Upper lobe of left lung (tissue), 6 donors: ENCODE measurements around the gene MYOCD. TPM values are rescaled to one million over a fixed set of nuclear protein-coding genes. Genes with fewer than 3 reads are reported as not detected.

Experiments used
- ATAC-seq, 2 donors: fragments of 200-7000 bp; cut with Tn5 transposase; one replicate each; pipeline ENCODE4 v1.9.1; 2022; ENCODE audit warnings: mild to moderate bottlenecking in 2 of 2, moderate library complexity in 2 of 2; ENCODE audit not compliant: low FRiP score in 2 of 2
- DNase-seq, 2 donors: peaks; one replicate each; pipeline ENCODE4 v3.0.0-alpha.2; 2019 to 2020
- H3K27ac ChIP-seq, 4 donors: fragments of 200-600 bp; sonication (generic); one replicate each; pipeline ENCODE4 v1.5.1; 2016 to 2019
- H3K27me3 ChIP-seq, 4 donors: fragments of 200-600 bp; sonication (generic); one replicate each; pipeline ENCODE4 v1.5.1; 2017 to 2019
- H3K36me3 ChIP-seq, 4 donors: fragments of 200-600 bp; sonication (generic); one replicate each; pipeline ENCODE4 v1.5.1; 2016 to 2019
- H3K4me1 ChIP-seq, 4 donors: fragments of 200-600 bp; sonication (generic); one replicate each; pipeline ENCODE4 v1.5.1; 2018 to 2019
- H3K4me3 ChIP-seq, 4 donors: fragments of 200-600 bp; sonication (generic); one replicate each; pipeline ENCODE4 v1.5.1; 2017 to 2019; ENCODE audit warnings: mild to moderate bottlenecking in 2 of 4, moderate library complexity in 1 of 4
- H3K9me3 ChIP-seq, 4 donors: fragments of 200-600 bp; sonication (generic); one replicate each; pipeline ENCODE4 v1.5.1; 2018 to 2019
- EP300 ChIP-seq, 4 donors: sonication (generic); formaldehyde crosslinking; IDR thresholded peaks; one replicate each; pipeline ENCODE4 v1.5.1; 2017; ENCODE audit warnings: antibody characterized with exemption in 4 of 4, control low read depth in 2 of 4
- POLR2A ChIP-seq, 4 donors: fragments of 450-650 bp; IDR thresholded peaks; one replicate each; pipeline ENCODE4 v1.5.1; 2016 to 2017; ENCODE audit warnings: antibody characterized with exemption in 4 of 4, mild to moderate bottlenecking in 2 of 4
- POLR2AphosphoS5 ChIP-seq, 2 donors: sonication (generic); formaldehyde crosslinking; IDR thresholded peaks; one replicate each; pipeline ENCODE4 v1.5.1; 2017; ENCODE audit warnings: antibody characterized with exemption in 2 of 2
- WGBS, 2 donors: methylation state at CpG; one replicate each; pipeline ENCODE4 v1.1.5; 2017 to 2018; 5-methylcytosine and 5-hydroxymethylcytosine counted together
- total RNA-seq, 6 donors: library from RNA; depleted of rRNA in 4 of 6; stranded (reverse); fragments of >200 nt in 4 of 6; gene quantifications; one replicate each; pipeline versions ENCODE4 v1.1.0 to v1.2.1, GENCODE V29; 2016 to 2021
- TF ChIP-seq, protein P1 (sequence below), 6 experiments: fragments of 450-650 bp in 4 of 6; fragments of 200-600 bp in 2 of 6; sonication (generic) in 2 of 6; IDR thresholded peaks; one replicate each; pipeline ENCODE4 v1.5.1; 2016 to 2019; ENCODE audit warnings: antibody characterized with exemption in 6 of 6
- donor health status: DM: no; HTN: no; CAD: no; lungs with moderate emphysema.
- donor health status: DM: no; HTN: yes; CAD: no; lungs with severe emphysema.

MYOCD gene
- total RNA-seq, 6 donors from 2014 or later, result 0.89 to 5.2 (median 1.6) TPM

DNA sequence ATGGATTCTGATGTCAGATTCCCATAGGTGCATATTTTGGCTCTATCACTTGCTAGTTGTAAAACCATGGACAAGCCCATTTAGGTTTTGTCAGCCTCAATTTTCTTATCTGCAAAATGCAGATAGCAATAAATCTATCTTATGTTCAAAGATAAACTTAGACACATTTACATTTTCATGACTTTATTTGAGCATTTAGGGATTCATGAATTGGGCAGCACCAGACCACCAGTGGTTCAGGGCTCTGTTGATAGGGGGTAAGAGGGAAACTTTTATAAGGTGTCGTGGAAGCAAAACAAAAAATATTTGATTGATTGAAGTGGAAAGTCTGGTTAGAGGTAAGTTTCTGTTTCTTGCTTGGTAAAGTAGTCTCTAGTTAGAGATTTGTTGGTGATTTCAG is 140.9 kb downstream of the MYOCD start:
- H3K4me1 ChIP-seq, result peaks cover 0 to 3% (median 0%) of the 10 kb centered on the region in 4 donors
- H3K27ac ChIP-seq, result no peak overlapping the region
- no peaks in the 10 kb centered on the region for H3K36me3 ChIP-seq
- no peak overlapping the region for H3K4me3 ChIP-seq
- TF ChIP-seq POLR2AphosphoS5 (IDR thresholded peaks at IDR 0.05) (no peak), POLR2A (IDR thresholded peaks at IDR 0.05) (no peak), EP300 (IDR thresholded peaks at IDR 0.05) (no peak)
- TF ChIP-seq, protein P1, sequence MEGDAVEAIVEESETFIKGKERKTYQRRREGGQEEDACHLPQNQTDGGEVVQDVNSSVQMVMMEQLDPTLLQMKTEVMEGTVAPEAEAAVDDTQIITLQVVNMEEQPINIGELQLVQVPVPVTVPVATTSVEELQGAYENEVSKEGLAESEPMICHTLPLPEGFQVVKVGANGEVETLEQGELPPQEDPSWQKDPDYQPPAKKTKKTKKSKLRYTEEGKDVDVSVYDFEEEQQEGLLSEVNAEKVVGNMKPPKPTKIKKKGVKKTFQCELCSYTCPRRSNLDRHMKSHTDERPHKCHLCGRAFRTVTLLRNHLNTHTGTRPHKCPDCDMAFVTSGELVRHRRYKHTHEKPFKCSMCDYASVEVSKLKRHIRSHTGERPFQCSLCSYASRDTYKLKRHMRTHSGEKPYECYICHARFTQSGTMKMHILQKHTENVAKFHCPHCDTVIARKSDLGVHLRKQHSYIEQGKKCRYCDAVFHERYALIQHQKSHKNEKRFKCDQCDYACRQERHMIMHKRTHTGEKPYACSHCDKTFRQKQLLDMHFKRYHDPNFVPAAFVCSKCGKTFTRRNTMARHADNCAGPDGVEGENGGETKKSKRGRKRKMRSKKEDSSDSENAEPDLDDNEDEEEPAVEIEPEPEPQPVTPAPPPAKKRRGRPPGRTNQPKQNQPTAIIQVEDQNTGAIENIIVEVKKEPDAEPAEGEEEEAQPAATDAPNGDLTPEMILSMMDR (IDR thresholded peaks at IDR 0.05), result no peak
- ATAC-seq (no peak), DNase-seq (no peak)
- no peaks in the 10 kb centered on the region for H3K27me3 ChIP-seq
- 89 to 91% methylated on average over 1 of the region's 1 CpG for WGBS, 2 donors
- peaks cover 0 to 7% (median 2%) of the 10 kb centered on the region in 4 donors for H3K9me3 ChIP-seq

DNA sequence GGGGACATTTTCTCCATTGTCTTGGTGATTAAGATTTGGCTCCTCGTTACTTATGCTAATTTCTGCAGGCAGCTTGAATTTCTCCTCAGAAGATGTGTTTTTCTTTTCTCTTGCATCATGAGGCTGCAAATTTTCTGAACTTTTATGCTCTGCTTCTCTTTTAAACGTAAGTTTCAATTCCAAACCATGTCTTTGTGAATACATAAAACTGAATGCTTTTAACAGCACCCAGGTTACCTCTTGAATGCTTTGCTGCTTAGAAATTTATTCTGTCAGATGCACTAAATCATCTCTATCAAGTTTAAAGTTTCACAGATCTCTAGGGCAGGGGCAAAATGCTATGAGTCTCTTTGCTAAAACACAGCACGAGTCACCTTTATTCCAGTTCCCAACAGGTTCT is 143.0 kb downstream of the MYOCD start:
- 72 to 84% methylated on average over 3 of the region's 3 CpGs for WGBS, 2 donors
- no peak for ATAC-seq

DNA sequence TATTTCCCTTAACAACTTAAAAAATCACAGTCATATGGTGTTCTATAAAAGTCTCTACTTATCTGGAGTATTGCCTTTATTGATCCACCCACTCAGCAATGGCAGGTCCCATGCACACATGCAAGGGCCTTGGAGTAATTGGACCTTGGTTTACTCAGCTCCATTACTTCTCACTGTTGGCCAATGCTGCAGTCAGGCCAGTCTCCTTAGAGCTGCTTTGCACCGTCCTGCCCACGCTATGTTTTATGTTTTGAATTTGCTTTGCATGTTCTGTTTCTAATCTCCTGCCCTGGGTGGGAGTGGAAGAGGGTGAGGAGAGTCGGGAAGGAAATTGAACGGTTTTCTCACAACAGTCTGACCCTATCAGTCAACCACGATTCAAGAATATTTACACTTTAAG is 147.2 kb downstream of the MYOCD start:
- no peaks in the 10 kb centered on the region for H3K4me1 ChIP-seq
- no peak overlapping the region for H3K27ac ChIP-seq
- DNase-seq (no peak), ATAC-seq (no peak)
- no peak overlapping the region for H3K4me3 ChIP-seq
- H3K36me3 ChIP-seq, result no peaks in the 10 kb centered on the region
- 41 to 61% methylated on average over 5 of the region's 5 CpGs for WGBS, 2 donors
- TF ChIP-seq POLR2A (IDR thresholded peaks at IDR 0.05), result no peak
- TF ChIP-seq POLR2AphosphoS5 (IDR thresholded peaks at IDR 0.05), result no peak
- TF ChIP-seq EP300 (IDR thresholded peaks at IDR 0.05), result no peak
- TF ChIP-seq, protein P1 (IDR thresholded peaks at IDR 0.05), result no peak
- H3K9me3 ChIP-seq, result peaks cover 0 to 7% (median 2%) of the 10 kb centered on the region in 4 donors
- H3K27me3 ChIP-seq, result no peaks in the 10 kb centered on the region

More for the DNA sequence above, 143.0 kb downstream of the MYOCD start:
- Histone ChIP-seq H3K36me3 (no peaks in the 10 kb centered on the region), H3K4me1 (no peaks in the 10 kb centered on the region), H3K9me3 (peaks cover 0 to 7% (median 2%) of the 10 kb centered on the region in 4 donors), H3K4me3 (no peak overlapping the region), H3K27ac (no peak overlapping the region), H3K27me3 (no peaks in the 10 kb centered on the region)
- no peak for DNase-seq
- no peak for TF ChIP-seq EP300 (IDR thresholded peaks at IDR 0.05)
- TF ChIP-seq, protein P1 (IDR thresholded peaks at IDR 0.05), result no peak
- no peak for TF ChIP-seq POLR2AphosphoS5 (IDR thresholded peaks at IDR 0.05)
- no peak for TF ChIP-seq POLR2A (IDR thresholded peaks at IDR 0.05)

DNA sequence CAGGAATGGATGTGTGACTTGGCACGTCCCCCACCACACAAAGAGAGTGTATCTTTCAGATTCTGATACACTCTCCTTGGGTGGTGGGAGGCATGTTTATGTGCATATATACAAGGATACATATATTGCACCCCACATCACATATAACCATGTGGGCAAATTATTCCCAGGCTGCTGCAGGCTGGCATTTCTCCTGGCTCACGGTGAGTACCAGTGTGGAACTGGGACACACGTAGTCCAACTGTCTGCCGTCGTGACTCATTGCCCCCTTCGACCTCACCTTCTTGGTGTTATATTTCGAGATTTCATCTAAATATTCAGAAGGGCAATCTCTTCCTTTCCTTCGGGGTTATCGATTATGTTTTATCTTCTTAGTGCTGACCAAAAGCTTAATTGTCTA is 148.0 kb downstream of the MYOCD start:
- no peak for TF ChIP-seq POLR2AphosphoS5 (IDR thresholded peaks at IDR 0.05)
- TF ChIP-seq, protein P1 (IDR thresholded peaks at IDR 0.05), result no peak
- TF ChIP-seq EP300 (IDR thresholded peaks at IDR 0.05), result no peak
- Histone ChIP-seq H3K4me1 (no peaks in the 10 kb centered on the region), H3K27me3 (no peaks in the 10 kb centered on the region), H3K4me3 (no peak overlapping the region), H3K9me3 (peaks cover 0 to under 1% (median 0%) of the 10 kb centered on the region in 4 donors), H3K36me3 (no peaks in the 10 kb centered on the region), H3K27ac (no peak overlapping the region)
- ATAC-seq, result no peak
- WGBS, 2 donors, result 89 to 91% methylated on average over 9 of the region's 9 CpGs
- no peak for DNase-seq

DNA sequence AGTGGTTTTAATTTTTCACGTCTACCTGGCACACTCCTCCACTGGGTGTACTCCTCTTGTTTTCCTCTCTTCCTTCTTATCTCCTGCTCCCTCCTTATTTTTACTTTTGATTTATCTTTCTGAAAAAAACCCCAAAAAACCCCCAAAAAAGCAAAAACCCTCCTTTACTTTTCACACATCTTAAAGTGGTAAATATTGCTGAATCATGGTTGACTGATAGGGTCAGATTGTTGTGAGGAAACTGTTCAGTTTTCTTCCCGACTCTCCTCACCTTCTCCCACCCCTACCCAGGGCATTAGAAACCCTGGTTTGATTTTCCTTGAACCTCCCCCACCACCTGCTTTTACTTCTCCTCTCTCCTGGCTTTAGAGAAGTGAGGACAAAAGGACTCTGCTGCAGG is 149.0 kb downstream of the MYOCD start:
- WGBS, 2 donors, result 74 to 88% methylated on average over 2 of the region's 2 CpGs
- Histone ChIP-seq H3K4me1 (no peaks in the 10 kb centered on the region), H3K9me3 (no peaks in the 10 kb centered on the region), H3K27ac (no peak overlapping the region), H3K27me3 (no peaks in the 10 kb centered on the region), H3K4me3 (no peak overlapping the region), H3K36me3 (no peaks in the 10 kb centered on the region)
- no peak for TF ChIP-seq POLR2A (IDR thresholded peaks at IDR 0.05)
- no peak for TF ChIP-seq EP300 (IDR thresholded peaks at IDR 0.05)
- TF ChIP-seq POLR2AphosphoS5 (IDR thresholded peaks at IDR 0.05), result no peak
- TF ChIP-seq, protein P1 (IDR thresholded peaks at IDR 0.05), result no peak
- no peak for DNase-seq
- ATAC-seq, result no peak
